HepG2 (cell line): Measurements from ENCODE around the gene NEAT1.

Experiments
- NAIF1 ChIP-seq: sonication (generic); formaldehyde crosslinking; IDR thresholded peaks from 2 replicates; pipeline ENCODE4 v1.5.0; 2020; ENCODE audit warnings: mild to moderate bottlenecking, missing genetic modification reagents, borderline replicate concordance
- PAX8 ChIP-seq: sonication (generic); formaldehyde crosslinking; IDR thresholded peaks from 2 replicates; pipeline ENCODE4 v1.8.0; 2022; ENCODE audit warnings: mild to moderate bottlenecking, missing genetic modification reagents, borderline replicate concordance
- ZNF121 ChIP-seq: sonication (generic); formaldehyde crosslinking; IDR thresholded peaks from 2 replicates; pipeline ENCODE4 v1.5.0; 2020; ENCODE audit warnings: mild to moderate bottlenecking, missing genetic modification reagents

GRCh38 chr11:65426839-65427690 is 4.5 kb downstream of the NEAT1 start:
- TF ChIP-seq PAX8 (CRISPR knock-in tag) (no peak), ZNF121 (no peak), NAIF1 (no peak)
